ENCODE results near the gene TOB2. TPM values are rescaled to one million over a fixed set of nuclear protein-coding genes. Genes with fewer than 3 reads are reported as not detected.

Gene TOB2
- total and polyA plus RNA-seq, 4 donors = 9.8 to 17.1 (median 12.3) TPM

- TF ChIP-seq RXRA (IDR thresholded peaks at IDR 0.05) = no peak
- no peak for DNase-seq (ENCODE audit: low spot score)
- Histone ChIP-seq H3K9me3 (ENCODE audit: control insufficient read depth in 4 of 4, low read length in 3 of 4) (no peaks in the 10 kb centered on the region), H3K4me3 (ENCODE audit: low read depth in 1 of 3, low read length in 3 of 3) (no peak overlapping the region), H3K27me3 (ENCODE audit: control insufficient read depth in 4 of 4, insufficient read depth in 4 of 4, low read length in 3 of 4) (no peaks in the 10 kb centered on the region), H3K4me1 (ENCODE audit: control insufficient read depth in 4 of 4, insufficient read depth in 4 of 4, low read length in 3 of 4) (peaks cover 9 to 51% (median 28%) of the 10 kb centered on the region in 4 donors), H3K27ac (ENCODE audit: low read depth in 1 of 2, low read length in 2 of 2) (no peak overlapping the region), H3K9ac (ENCODE audit: low read depth in 1 of 2, low read length in 2 of 2) (no peak overlapping the region), H3K36me3 (ENCODE audit: control insufficient read depth in 4 of 4, insufficient read depth in 3 of 4, low read depth in 1 of 4, low read length in 3 of 4) (peaks cover 17 to 30% (median 21%) of the 10 kb centered on the region in 4 donors)
- 94% methylated on average over 7 of the region's 7 CpGs for WGBS
These were observed 9.4 kb downstream of the TOB2 start for GRCh38 chr22:41437198-41437597.

GRCh38 chr22:41436322-41437113, 10.1 kb downstream of the TOB2 start:
- H3K4me1 ChIP-seq (ENCODE audit: control insufficient read depth in 4 of 4, insufficient read depth in 4 of 4, low read length in 3 of 4) = peaks cover 9 to 49% (median 27%) of the 10 kb centered on the region in 4 donors
- peaks cover 17 to 30% (median 21%) of the 10 kb centered on the region in 4 donors for H3K36me3 ChIP-seq (ENCODE audit: control insufficient read depth in 4 of 4, insufficient read depth in 3 of 4, low read depth in 1 of 4, low read length in 3 of 4)
- no peak for TF ChIP-seq TAF1 (conservative IDR thresholded peaks at IDR 0.05)
- TF ChIP-seq FOXA1 (IDR thresholded peaks at IDR 0.05) = no peak
- TF ChIP-seq EGR1 (IDR thresholded peaks at IDR 0.05; ENCODE audit: low read depth in 2 of 2) = no peak
- TF ChIP-seq, protein P1, sequence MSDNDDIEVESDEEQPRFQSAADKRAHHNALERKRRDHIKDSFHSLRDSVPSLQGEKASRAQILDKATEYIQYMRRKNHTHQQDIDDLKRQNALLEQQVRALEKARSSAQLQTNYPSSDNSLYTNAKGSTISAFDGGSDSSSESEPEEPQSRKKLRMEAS (IDR thresholded peaks at IDR 0.05) = no peak
- TF ChIP-seq SP1 (IDR thresholded peaks at IDR 0.05) = no peak
- no peak for TF ChIP-seq FOXA2 (IDR thresholded peaks at IDR 0.05)
- no peak for TF ChIP-seq YY1 (IDR thresholded peaks at IDR 0.05)
- TF ChIP-seq GABPA (IDR thresholded peaks at IDR 0.05 in 1 of 2, conservative IDR thresholded peaks at IDR 0.05 in 1 of 2) = no peak
- TF ChIP-seq JUND (IDR thresholded peaks at IDR 0.05) = no peak
- TF ChIP-seq REST (IDR thresholded peaks at IDR 0.05) = no peak
- no peak for TF ChIP-seq HNF4G (IDR thresholded peaks at IDR 0.05)
- TF ChIP-seq RXRA (IDR thresholded peaks at IDR 0.05) = no peak
- no peak for TF ChIP-seq ZBTB33 (IDR thresholded peaks at IDR 0.05)
- no peak for TF ChIP-seq NR2F2 (IDR thresholded peaks at IDR 0.05)
- TF ChIP-seq RAD21 (IDR thresholded peaks at IDR 0.05) = no peak
- no peak for TF ChIP-seq HNF4A (conservative IDR thresholded peaks at IDR 0.05)
- no peak for TF ChIP-seq ATF3 (IDR thresholded peaks at IDR 0.05)
- TF ChIP-seq, protein P2, sequence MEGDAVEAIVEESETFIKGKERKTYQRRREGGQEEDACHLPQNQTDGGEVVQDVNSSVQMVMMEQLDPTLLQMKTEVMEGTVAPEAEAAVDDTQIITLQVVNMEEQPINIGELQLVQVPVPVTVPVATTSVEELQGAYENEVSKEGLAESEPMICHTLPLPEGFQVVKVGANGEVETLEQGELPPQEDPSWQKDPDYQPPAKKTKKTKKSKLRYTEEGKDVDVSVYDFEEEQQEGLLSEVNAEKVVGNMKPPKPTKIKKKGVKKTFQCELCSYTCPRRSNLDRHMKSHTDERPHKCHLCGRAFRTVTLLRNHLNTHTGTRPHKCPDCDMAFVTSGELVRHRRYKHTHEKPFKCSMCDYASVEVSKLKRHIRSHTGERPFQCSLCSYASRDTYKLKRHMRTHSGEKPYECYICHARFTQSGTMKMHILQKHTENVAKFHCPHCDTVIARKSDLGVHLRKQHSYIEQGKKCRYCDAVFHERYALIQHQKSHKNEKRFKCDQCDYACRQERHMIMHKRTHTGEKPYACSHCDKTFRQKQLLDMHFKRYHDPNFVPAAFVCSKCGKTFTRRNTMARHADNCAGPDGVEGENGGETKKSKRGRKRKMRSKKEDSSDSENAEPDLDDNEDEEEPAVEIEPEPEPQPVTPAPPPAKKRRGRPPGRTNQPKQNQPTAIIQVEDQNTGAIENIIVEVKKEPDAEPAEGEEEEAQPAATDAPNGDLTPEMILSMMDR (IDR thresholded peaks at IDR 0.05; ENCODE audit: low read depth, low read length, missing input control) = no peak

More at GRCh38 chr22:41436322-41437113, 10.1 kb downstream of the TOB2 start:
- Histone ChIP-seq H3K9ac (ENCODE audit: low read depth in 1 of 2, low read length in 2 of 2) (no peak overlapping the region), H3K27ac (ENCODE audit: low read depth in 1 of 2, low read length in 2 of 2) (no peak overlapping the region), H3K9me3 (ENCODE audit: control insufficient read depth in 4 of 4, low read length in 3 of 4) (no peaks in the 10 kb centered on the region), H3K4me3 (ENCODE audit: low read depth in 1 of 3, low read length in 3 of 3) (no peak overlapping the region), H3K27me3 (ENCODE audit: control insufficient read depth in 4 of 4, insufficient read depth in 4 of 4, low read length in 3 of 4) (no peaks in the 10 kb centered on the region)
- no peak for DNase-seq (ENCODE audit: low spot score)
- 85% methylated on average over 23 of the region's 23 CpGs for WGBS

Measured in liver (tissue), 9 donors.